ENCODE results near the gene ILKAP.

The ILKAP gene

DNA sequence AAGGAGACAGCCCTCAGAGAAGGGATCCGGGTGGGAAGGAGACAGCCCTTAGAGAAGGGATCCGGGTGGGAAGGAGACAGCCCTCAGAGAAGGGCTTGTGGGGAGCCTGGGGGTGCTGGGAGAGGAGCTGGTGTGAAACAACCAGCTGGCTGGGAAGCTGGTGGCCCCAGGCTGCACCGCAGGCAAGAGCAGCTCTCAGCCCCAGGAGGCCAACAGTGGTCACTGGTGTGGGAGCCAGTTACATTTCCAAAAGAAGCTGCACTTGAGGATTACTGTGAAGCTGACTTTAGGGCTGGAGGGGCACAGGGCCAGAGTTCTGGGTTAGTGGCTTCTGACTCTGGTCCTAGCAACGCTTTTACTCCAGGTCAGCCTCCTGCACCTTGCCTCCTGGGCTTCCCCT, 33.1 kb upstream of the ILKAP start:
- DNase-seq, result no peak

- no peak for DNase-seq
These were observed 32.4 kb upstream of the ILKAP start for GRCh38 chr2:238235856-238236255.

GRCh38 chr2:238235331-238235732, 31.8 kb upstream of the ILKAP start:
- DNase-seq, result no peak

DNA sequence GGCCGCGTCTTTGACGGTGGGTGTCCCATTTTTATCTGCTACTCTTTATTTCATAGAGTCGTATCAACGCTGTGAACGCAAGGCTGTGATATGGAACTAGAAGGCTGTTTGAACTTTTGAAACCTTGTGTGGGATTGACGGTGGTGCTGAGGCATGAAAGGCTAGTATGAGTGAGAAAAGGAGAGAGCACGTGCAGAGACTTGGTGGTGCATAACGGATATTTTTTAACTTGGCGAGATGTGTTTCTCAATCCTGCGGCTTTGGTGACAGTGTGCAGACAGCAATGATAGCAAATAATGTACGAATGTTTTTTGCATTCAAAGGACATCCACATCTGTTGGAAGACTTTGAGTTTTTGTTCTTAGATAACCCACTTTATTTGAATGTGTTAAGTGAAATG, 30.1 kb upstream of the ILKAP start:
- no peak for DNase-seq

GRCh38 chr2:238231809-238232208, 28.3 kb upstream of the ILKAP start:
- DNase-seq, result no peak

GRCh38 chr2:238231251-238231793, 27.8 kb upstream of the ILKAP start:
- no peak for DNase-seq

GRCh38 chr2:238230699-238231098, 27.2 kb upstream of the ILKAP start:
- DNase-seq, result no peak

GRCh38 chr2:238228700-238229099, 25.2 kb upstream of the ILKAP start:
- no peak for DNase-seq

GRCh38 chr2:238227587-238228032, 24.1 kb upstream of the ILKAP start:
- DNase-seq, result no peak

- DNase-seq, result no peak
These were observed 23.4 kb upstream of the ILKAP start for GRCh38 chr2:238226698-238227586.

GRCh38 chr2:238225911-238226697, 22.6 kb upstream of the ILKAP start:
- no peak for DNase-seq

GRCh38 chr2:238225121-238225520, 21.6 kb upstream of the ILKAP start:
- no peak for DNase-seq

GRCh38 chr2:238224356-238225035, 21.0 kb upstream of the ILKAP start:
- no peak for DNase-seq

DNA sequence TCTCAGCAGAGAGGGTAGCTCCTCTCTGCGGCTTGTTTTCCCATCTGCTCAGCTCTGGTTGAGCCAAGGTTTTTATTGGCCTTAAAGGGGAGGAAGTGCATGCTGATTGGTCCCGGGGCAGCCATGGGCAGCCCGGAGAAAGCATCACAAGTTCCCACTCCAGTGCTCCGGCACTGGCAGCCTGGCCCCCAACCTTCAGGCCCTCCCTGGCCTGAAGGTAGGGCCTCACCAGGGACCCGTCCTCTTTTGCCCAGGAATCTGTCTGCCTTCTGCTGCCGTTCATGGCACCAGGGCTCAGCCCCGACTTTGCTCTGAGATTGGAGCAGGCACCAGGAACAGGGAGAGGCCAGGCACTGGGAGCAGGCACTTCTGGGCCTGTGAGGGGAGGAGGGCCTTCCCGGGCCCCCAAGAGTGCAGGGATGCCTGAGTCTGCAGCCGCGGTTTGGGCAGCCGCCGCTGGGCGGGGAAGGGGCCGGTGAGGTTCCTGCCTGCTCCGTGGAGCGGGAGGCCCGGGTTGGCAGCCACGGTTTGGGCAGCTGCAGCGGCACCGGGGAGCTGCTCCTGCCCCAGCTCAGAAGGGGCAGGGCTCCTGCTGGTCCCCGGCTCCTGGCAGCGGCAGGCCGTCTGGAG, 17.5 kb upstream of the ILKAP start:
- no peak for DNase-seq

DNA sequence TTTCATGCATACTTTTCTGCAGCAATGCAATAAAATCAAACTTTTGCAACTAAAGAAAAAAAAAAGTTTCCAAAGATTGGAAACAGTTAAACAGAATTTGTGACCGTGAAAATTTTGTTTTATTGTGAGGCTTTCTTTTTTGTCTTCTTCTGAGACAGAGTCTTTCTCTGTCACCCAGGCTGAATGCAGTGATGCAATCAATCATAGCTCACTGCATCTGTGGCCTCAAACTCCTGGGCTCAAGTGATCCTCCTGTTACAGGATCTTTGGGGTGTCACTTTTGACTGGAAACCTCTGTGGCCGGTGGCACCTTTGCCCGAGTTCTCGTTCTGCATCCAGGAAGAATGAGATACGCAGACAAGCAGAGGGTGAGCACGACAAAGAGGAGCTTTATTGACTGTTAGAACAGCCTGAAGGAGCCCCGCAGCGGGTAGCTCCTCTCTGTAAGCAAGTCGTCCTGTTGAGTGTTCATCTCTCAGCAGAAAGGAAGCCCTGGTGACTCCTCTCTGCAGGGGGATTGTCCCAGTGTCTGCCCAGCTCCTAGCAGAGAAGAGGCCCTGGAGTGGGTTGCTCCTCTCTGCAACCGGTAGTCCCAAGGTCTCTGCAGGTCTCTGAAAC, 16.9 kb upstream of the ILKAP start:
- DNase-seq, result no peak

- no peak for DNase-seq
These were observed 13.2 kb upstream of the ILKAP start for GRCh38 chr2:238216651-238217184.

GRCh38 chr2:238207006-238207405, 3.5 kb upstream of the ILKAP start:
- no peak for DNase-seq

GRCh38 chr2:238203973-238204683, 633 bp upstream of the ILKAP start:
- DNase-seq, result no peak

- no peak for DNase-seq
These were observed 985 bp downstream of the ILKAP start for GRCh38 chr2:238202326-238203093.

DNA sequence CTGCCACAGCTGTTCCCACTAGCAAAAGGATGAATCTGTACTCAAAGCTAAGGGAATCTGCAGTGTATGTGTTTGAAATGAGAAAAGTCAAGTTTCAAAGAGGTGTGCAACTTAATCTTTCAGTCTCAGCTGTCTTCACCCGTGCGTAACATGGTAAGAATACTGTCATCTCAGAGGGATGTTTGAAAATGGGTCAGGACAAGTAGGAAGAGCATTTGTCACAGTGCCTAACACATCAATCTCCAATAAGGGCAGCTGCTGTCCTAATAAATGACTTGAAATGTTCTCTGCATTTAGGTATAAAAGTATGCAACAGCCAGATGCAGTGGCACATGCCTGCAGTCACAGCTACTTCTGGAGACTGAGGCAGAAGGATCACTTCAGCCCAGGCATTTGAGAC, 13.1 kb downstream of the ILKAP start:
- no peak for DNase-seq
